Right lobe of liver (tissue), 4 donors: ENCODE data around the gene SOWAHA.

Experiments used
- POLR2A ChIP-seq: fragments of 450-650 bp; IDR thresholded peaks from one replicate; pipeline ENCODE4 v1.6.1; 2017; ENCODE audit warnings: antibody characterized with exemption, mild to moderate bottlenecking
- TF ChIP-seq, protein P1 (sequence below), 4 donors: fragments of 200-600 bp in 3 of 4; fragments of 450-650 bp in 1 of 4; IDR thresholded peaks; one replicate each; pipeline versions ENCODE4 v1.5.1 to v1.8.0; 2016 to 2022; ENCODE audit warnings: antibody characterized with exemption in 4 of 4, mild to moderate bottlenecking in 2 of 4
- donor health status: DM: no; HTN: no; CAD: no.
- donor health status: DM: no; HTN: no; CAD: no.
- donor health status: DM: no; HTN: yes; CAD: no.

GRCh38 chr5:132840896-132841295 lies 27.8 kb downstream of the SOWAHA start:
- TF ChIP-seq, protein P1, sequence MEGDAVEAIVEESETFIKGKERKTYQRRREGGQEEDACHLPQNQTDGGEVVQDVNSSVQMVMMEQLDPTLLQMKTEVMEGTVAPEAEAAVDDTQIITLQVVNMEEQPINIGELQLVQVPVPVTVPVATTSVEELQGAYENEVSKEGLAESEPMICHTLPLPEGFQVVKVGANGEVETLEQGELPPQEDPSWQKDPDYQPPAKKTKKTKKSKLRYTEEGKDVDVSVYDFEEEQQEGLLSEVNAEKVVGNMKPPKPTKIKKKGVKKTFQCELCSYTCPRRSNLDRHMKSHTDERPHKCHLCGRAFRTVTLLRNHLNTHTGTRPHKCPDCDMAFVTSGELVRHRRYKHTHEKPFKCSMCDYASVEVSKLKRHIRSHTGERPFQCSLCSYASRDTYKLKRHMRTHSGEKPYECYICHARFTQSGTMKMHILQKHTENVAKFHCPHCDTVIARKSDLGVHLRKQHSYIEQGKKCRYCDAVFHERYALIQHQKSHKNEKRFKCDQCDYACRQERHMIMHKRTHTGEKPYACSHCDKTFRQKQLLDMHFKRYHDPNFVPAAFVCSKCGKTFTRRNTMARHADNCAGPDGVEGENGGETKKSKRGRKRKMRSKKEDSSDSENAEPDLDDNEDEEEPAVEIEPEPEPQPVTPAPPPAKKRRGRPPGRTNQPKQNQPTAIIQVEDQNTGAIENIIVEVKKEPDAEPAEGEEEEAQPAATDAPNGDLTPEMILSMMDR (IDR thresholded peaks at IDR 0.05) = no peak
- TF ChIP-seq POLR2A = no peak
